Right ventricle myocardium inferior (tissue), 1 donor: ENCODE measurements around the gene FLVCR2. TPM values are rescaled to one million over a fixed set of nuclear protein-coding genes. Genes with fewer than 3 reads are reported as not detected.
"Not testable (repeated sequence)": the region's sequence is repeated elsewhere in the genome, so short reads cannot be mapped to it uniquely, and the experiment has no call there.

Experiments
- ATAC-seq: fragments of 200-7000 bp; cut with Tn5 transposase; one replicate; pipeline ENCODE4 v1.9.1; 2020; ENCODE audit warnings: mild to moderate bottlenecking, moderate library complexity
- DNase-seq: peaks from one replicate; pipeline ENCODE4 v3.0.0; 2021; ENCODE audit errors: missing footprints
- intact Hi-C: fragments of 100-400 bp; cut with DNase I; formaldehyde crosslinking; loops from one replicate; pipeline ENCODE4 v1.11.0; 2022
- total RNA-seq: library from RNA; stranded (reverse); fragmentation: NEBNext Ultra II Directional; extraction: Animal tissue kit (Norgen Biotek cat#: 25700); gene quantifications from one replicate; pipeline ENCODE4 v1.2.1, GENCODE V29; 2021
- donor health status: DM: no; HTN: yes; CAD: no; lungs with severe emphysema.

FLVCR2 gene
- total RNA-seq, 1 donor from 2014 or later: 3.4 TPM

- no peak for DNase-seq
- peak; percentile 73 for ATAC-seq
- intact Hi-C loops: no loop called here
Observed at GRCh38 chr14:75689012-75689411, 110.6 kb downstream of the FLVCR2 start.

- DNase-seq: no peak
- no peak for ATAC-seq
- intact Hi-C loops: no loop called here
Observed at GRCh38 chr14:75690010-75690409, 111.6 kb downstream of the FLVCR2 start.

DNA sequence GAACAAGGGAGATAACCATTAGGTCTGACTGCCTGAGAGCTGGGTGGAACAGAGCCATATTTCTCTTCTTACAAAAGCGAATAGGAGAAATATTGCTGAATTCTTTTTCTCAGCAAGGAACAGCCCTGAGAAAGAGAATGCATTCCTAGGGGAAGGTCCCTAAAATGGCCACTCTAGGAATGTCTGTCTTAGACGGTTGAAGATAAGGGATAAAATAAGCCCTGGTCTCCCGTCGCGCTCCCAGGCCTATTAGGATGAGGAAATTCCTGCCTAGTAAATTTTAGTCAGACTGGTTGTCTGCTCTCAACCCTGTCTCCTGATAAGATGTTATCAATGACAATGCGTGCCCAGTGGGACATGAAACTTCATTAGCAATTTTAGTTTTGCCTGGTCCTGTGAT lies 116.6 kb downstream of the FLVCR2 start:
- intact Hi-C loops, ATAC-seq, DNase-seq: not testable (repeated sequence)

DNA sequence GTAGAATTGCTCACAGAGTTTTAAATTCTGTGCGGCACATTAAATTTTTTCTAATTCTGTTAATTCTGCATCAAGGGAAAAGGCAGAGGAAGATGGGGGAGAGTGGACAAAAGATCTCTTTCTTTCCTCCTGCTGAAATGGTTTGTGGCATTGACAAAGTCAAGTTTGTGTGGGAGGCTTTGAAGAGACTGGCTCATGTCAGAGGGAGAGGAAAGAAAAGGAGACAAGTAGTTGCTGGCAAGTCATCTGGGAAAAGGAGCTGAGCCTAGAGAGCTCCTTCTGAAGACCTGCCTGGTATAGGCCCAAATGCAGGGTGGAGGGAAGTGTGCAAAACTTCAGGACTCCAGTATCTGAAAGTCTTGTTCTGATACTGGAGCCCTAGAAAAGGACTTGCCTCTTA lies 119.0 kb downstream of the FLVCR2 start:
- DNase-seq: no peak
- intact Hi-C loops: no loop called here
- ATAC-seq: no peak

Other genes starting within 250 kb of the FLVCR2 start
- gene JDP2, start 150.6 kb upstream of the FLVCR2 start, total RNA-seq: 27.2 TPM
- gene BATF, start 56.2 kb upstream of the FLVCR2 start, total RNA-seq: 0.84 TPM
- gene ERG28, start 82.3 kb downstream of the FLVCR2 start, total RNA-seq: 6.5 TPM
- 17.8 TPM for gene TTLL5, start 82.6 kb downstream of the FLVCR2 start, total RNA-seq